ENCODE measurements around the gene ADSS1.
A peak's percentile ranks its signal among the peaks of the same experiment; 100 is the strongest.

Gene ADSS1

DNA sequence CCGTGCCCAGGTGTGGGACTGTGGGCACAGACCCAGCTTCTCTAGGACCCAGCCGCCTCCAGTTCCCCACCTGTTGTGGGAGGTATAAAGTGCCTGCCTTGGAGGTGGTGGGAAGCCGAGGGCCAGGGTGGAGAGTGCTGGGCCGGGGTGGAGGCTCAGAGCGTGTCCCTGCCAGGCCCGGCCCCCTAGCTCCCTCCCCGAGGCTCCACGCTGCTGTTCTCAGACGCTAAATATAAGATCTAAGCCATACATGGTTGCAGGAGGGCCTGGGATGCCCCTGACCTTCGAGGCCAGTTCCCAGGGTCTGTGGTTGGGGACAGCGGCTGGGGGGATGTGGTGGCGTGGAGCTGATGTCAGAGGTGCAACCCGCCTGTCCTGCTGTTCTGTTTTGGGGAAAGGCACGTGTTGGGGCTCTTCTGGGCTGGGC is 23.8 kb upstream of the ADSS1 start:
- DNase-seq: no peak

DNA sequence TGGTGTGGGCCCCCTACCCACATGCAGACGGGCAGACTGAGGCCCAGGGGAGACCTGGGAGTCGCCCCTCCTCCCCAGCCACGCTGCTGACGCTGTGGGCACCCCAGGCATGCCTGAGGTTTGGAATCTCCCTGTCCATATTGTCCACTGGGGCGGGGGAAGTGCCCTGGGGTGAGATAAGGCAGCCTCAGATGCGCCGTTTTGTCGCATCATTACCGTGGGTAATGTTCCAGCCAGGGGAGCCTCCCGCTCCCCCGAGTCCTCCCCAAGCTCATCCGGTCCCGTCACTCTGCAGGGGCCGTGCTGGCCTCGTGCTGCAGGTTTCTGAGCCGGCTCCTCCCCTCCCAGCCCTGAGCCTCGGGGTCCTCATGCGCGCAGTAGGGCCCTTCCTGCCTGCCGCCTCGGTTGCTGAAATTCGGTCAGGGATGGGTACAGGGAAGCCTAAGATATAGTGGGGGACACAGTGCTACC is 23.2 kb upstream of the ADSS1 start:
- DNase-seq: no peak

DNA sequence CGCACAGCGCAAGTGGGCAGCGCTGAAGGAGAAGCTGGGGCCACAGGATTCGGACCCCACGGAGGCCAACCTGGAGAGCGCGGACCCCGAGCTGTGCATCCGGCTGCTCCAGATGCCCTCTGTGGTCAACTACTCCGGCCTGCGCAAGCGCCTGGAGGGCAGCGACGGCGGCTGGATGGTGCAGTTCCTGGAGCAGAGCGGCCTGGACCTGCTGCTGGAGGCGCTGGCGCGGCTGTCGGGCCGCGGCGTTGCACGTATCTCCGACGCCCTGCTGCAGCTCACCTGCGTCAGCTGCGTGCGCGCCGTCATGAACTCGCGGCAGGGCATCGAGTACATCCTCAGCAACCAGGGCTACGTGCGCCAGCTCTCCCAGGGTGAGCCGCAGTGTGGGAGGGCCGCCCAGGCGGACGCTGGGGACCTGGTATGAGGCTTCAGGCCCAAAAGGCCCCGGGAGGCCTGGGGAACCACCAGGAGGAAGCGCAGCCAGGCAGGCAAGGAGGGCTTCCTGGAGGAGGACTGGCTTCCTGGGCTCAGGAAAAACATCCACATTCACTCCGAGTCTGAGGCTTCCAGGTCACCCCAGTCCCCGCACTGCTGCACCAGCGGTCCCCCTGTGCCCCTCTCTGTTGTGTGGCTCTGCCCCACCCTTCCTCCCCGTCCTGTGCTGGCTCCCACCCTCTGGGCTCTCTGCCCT is 22.5 kb upstream of the ADSS1 start:
- DNase-seq: no peak

DNA sequence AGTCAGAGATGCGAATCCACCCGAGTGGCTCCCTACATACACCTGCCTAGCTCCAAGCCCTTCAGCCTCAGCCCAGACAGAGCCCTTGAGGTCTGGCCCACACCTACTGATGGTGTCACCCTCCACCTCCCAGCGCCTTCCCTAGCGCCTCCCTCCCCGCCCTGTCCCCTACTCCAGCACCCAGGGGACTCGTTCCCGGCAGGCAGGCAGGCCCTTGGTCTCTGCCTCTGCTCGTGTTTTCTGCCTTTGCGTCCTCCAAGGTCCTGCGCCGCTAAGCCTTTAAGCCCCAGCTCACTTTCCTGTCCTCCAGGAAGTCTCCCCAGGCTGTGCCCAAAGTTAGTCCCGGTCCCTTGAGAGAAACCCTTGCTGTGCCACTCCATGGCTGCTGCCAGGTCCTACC is 21.9 kb upstream of the ADSS1 start:
- no peak for DNase-seq

DNA sequence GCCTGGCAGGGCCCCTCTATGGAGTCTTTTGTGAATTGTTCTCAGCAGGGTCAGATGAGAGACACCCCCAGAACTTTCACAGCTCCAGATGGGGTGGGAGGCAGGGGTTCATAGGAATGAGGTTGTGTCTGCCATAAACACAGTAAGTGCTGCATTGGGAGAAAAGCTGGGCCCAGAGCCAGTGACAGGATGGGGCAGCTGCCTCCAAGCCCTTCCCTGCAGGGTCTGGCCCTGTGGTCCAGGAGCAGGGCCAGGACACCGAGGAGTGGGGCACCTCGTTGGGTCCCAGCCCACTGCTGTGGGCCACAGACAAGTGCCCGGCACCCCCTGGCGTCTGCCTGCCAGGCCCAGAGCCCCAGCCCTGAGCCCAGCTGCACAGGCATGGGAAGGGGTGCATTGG is 21.4 kb upstream of the ADSS1 start:
- DNase-seq: no peak

DNA sequence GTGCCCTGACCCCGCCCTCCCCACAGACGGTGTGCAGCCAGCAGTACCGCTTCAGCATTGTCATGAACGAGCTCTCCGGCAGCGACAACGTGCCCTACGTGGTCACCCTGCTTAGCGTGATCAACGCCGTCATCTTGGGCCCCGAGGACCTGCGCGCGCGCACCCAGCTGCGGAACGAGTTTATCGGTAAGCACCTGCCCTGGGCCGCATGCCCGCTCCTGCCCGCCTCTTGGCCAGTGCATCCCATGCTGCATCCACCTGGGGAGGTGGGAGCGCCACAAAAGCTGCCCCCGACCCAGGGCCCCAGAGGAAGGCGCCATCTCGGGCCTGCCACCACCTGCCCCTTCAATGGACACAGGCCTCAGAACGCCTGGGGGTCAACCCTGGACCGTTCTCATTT is 20.8 kb upstream of the ADSS1 start:
- no peak for DNase-seq

DNA sequence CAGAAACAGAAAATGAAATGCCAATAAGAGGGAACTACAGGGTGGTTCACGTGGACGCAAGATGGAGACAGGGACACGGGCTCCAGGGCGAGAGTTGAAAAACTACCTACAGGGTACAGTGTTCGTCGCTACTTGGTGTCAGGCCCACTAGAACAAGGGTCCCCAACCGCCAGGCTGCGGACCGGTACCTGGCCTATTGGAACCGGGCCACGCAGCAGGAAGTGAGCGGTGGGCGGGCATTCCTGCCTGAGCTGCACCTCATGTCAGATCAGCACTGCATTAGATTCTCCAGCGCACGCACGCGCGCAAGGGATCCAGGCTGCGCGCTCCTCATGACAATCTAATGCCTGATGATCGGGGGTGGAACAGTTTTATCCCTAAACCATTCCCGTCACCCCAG is 19.8 kb upstream of the ADSS1 start:
- no peak for DNase-seq

DNA sequence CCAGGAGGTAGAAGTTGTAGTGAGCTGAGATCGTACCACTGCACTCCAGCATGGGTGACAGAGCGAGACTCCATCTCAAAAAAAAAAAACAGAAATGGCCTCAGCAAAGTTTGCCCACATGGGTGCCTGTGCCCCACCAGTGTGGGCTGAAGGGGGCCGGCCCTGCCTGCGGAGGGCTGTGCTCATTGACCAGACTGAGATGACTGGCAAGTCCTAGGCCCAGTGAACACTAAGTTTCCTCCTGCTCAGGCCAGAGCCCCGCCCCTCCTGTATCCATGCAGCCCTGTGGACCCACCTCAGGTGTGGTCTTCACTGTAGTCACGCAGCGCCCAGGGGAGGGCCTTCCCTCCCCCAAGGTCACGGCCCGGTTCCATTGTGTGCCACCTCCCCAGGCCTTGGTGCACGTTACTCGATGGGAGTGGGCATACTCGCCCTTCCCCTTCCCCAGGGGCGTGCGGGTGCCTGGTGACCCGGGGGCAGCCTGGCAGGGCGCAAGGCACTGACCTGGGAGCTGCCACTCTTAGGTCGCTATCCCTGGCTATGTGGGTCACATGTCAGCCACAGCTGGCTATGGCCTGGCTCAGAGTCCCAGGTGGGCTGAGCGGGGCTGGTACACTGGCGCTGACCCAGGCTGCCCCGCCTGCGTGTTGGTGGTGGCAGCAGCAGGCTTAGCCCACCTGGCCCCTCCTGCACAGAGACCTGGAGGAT is 18.5 kb upstream of the ADSS1 start:
- no peak for DNase-seq

DNA sequence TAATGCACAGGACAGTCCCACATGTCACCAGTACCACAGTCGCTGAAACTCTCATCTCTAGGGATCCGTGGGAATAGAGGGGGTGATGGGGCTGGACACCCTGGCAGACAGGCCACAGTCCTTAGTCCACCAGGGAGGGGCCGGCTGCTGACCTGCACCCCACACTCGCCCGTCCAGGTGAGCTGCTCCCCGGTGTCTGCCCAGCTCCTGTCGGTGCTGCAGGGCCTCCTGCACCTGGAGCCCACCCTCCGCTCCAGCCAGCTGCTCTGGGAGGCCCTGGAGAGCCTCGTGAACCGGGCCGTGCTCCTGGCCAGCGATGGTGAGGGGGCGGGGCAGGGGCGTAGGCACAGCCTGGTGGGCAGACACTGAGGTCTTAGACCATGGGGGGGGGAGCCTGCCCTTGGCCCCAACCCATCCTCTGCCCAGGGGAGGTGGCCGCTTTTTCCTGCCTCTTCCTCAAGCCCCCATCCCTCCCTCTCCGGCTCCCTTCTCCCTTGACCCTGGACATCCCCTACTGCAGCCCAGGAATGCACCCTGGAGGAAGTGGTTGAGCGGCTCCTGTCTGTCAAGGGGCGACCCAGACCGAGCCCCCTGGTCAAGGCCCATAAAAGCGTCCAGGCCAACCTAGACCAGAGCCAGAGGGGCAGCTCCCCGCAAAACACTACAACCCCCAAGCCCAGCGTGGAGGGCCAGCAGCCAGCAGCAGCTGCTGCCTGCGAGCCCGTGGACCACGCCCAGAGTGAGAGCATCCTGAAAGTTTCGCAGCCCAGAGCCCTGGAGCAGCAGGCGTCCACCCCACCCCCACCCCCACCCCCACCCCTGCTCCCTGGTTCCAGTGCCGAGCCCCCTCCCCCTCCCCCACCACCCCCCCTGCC is 17.1 kb upstream of the ADSS1 start:
- no peak for DNase-seq

DNA sequence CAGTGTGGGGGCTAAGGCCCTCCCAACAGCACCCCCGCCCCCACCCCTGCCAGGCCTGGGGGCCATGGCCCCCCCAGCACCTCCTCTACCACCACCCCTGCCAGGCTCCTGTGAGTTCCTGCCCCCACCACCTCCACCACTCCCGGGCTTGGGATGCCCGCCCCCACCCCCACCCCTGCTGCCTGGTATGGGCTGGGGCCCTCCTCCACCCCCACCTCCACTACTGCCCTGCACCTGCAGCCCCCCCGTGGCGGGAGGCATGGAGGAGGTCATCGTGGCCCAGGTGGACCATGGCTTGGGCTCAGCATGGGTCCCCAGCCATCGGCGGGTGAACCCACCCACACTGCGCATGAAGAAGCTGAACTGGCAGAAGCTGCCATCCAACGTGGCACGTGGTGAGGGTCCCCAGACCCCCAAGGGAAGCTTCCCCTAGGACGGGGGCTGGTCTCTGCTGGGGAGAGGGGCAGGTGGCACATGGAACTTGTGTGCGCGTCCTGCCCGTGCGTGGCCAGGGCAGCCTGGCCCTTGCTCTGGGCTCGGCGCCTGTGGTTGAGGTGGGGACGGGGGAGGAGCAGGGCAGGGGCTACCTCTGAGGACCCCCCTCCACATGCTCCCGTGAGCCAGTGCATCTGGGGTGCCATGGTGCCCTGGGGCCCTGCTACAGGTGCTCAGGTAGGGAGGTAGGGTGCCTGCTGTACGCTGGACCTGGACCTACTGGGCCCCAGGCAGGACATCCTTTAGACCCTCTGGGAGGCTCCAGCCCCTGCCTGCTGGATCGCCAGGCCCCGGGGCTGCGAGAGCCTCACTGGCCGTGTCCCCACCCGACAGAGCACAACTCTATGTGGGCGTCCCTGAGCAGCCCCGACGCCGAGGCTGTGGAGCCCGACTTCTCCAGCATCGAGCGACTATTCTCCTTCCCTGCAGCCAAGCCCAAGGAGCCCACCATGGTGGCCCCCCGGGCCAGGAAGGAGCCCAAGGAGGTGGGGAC is 16.1 kb upstream of the ADSS1 start:
- DNase-seq: no peak

DNA sequence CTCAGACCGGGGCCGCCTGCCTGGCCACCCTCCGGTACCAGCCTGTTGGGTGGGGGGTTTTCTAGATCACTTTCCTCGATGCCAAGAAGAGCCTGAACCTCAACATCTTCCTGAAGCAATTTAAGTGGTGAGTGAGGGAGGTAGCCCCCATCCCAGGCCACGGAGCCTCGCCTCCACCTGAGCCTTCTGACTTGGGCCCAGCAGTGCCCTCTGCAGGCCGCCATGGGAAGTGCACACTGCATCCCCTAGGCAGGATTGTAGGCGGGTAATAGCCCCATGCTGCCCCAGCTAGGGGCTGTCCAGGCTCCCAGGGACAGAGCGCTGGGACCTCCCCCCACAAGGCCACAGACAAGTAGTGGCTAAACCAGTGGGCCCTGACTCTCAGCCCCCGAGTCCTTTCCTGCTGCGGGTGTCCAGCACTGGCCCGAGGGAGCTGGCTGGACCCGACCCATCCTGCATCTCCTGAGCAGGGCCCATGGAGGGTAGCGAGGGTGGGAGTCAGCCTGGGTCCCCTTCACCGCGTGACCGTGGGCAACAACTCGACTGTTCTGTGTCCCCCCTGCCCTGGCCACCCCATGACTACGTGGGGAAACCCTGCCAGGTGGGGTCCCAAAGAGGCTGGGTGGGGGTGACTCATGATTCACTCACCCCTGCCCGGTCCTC is 15.3 kb upstream of the ADSS1 start:
- DNase-seq: peak; percentile 19

DNA sequence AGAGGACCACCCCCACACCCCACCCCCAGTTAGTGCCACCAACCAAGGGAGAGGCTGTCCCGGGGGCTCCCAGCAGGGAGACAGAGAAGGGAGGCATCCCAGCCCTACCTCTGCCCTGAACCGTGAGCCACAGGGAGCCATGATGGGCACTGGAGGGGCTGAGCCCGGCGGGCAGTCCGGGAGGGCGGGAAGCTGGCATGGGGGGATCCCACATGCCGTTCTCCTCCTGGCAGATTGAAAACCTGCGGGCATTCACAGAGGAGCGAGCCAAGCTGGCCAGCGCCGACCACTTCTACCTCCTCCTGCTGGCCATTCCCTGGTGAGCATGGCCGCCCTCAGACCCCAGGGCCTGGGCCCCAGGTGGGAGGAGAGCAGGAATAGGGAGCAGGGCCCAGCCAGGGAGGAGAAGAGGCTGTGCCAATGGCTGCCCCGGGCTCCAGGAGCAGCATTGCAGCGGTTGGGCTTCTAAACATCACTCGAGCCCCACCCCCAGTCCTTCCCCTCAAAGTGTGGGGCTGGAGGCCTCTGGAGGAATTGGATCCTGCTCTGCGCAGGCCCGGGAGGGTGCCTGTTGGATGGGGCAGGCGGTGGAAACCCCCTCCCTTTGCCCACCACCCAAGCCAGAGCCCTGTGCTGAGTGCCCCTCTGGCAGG is 14.5 kb upstream of the ADSS1 start:
- no peak for DNase-seq

DNA sequence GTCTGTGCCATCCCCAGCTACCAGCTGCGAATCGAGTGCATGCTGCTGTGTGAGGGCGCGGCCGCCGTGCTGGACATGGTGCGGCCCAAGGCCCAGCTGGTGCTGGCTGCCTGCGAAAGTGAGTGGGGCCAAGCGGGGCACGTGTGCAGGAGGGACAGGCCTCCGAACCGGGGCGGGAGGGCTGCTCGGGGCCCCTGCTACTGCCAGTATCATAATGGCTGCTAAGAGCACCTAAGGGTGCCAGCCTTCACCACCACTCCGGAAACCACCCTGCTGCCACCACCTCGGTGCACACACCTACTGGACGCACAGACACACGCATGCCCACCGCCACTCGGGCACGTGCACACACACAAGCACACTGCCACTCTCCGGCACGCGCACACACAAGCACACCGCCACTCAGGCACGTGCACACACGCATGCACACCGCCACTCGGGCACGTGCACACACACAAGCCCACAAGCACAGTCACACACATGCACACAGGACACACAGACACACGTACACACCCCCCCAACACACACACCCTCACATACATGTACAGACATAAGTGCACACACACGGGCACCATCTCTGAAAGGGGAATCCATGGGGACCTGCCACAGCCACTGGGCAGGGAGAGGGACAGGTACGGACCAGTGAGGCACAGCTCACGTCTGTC is 13.8 kb upstream of the ADSS1 start:
- no peak for DNase-seq

DNA sequence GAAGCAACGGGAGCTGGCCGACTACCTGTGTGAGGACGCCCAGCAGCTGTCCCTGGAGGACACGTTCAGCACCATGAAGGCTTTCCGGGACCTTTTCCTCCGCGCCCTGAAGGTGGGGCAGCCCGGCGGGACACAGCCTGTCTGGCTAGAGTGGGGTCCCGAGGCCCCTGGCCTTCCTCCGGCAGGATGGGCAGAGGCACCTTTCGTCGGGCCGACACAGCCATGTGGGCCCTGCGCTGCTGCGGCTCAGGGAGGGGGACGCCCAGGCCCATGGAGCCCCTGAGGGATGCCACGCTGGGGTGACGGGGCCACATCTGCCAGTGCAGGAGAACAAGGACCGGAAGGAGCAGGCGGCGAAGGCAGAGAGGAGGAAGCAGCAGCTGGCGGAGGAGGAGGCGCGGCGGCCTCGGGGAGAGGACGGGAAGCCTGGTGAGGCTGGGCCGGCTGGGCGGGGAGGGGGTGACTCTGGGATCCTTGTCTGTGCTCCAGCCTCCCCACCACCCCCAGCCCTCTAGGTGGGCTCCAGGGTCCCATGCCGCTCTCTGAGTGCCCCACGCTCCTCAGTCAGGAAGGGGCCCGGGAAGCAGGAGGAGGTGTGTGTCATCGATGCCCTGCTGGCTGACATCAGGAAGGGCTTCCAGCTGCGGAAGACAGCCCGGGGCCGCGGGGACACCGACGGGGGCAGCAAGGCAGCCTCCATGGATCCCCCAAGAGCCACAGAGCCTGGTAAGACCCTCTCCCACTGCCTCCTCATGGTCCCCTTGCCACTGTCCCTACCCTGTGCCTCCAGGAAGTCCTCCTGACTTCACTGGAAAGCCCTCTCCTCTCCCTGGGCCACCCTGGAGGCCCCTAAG is 10.9 kb upstream of the ADSS1 start:
- no peak for DNase-seq

DNA sequence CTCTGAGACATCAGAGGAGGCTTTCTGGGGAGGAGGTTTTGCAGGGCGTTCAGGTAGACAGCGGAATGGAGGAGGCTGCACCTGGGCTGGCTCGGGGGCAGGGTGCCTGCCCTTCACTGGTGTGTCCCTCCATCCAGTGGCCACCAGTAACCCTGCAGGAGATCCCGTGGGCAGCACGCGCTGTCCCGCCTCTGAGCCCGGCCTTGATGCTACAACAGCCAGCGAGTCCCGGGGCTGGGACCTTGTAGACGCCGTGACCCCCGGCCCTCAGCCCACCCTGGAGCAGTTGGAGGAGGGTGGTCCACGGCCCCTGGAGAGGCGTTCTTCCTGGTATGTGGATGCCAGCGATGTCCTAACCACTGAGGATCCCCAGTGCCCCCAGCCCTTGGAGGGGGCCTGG is 10.0 kb upstream of the ADSS1 start:
- no peak for DNase-seq

DNA sequence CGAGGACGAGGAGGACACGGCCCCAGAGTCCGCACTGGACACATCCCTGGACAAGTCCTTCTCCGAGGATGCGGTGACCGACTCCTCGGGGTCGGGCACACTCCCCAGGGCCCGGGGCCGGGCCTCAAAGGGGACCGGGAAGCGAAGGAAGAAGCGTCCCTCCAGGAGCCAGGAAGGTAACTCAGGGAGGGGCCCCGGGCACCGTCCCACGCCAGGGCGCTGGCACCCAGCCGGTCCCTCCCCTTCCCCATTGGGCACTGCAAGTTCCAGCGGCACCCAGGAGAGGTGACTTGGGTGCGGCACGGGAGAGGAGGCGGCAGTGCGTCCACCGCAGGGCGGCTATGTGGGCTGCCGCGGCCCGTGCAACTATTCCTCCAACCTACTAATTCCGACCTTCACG is 9.3 kb upstream of the ADSS1 start:
- DNase-seq: no peak

DNA sequence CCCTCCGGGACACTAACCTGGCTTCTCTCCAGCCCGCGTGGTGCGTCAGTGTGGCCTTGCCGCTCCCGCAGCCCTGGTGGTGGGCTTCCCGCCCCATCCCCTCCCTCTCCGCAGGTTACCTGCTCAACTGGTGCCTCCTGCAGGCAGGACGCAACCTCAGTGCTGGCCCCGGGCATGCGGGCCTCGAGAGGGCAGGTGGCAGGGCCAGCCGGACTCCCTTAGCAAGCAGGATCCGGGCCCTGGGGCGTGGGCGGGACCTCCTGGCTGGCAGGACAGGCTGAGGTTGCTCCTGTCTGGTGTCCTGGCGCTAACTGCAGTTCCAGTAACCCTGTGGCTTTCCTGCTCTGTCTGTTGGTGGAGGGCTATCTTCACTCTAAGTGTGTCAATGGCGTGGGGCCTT is 8.6 kb upstream of the ADSS1 start:
- no peak for DNase-seq

DNA sequence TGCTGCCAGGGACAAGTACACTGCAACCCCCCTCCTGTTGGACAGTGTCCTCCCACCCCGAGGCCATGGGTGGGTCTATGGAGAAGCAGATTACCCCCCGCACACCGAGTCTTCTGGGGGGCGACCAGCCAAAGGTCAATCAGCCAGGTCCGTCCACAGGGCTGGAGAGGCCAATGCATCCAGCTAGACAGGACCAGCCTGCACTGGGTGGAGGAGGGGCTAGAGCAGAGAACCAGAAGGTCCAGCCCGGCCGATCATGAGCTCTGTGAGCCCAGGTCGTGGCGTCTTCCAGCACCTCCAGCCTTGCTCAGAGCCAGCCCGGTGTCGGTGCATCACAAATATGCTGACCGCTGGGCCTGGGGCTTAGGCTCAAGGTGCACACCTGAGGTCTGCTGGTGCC is 8.2 kb upstream of the ADSS1 start:
- DNase-seq: no peak

DNA sequence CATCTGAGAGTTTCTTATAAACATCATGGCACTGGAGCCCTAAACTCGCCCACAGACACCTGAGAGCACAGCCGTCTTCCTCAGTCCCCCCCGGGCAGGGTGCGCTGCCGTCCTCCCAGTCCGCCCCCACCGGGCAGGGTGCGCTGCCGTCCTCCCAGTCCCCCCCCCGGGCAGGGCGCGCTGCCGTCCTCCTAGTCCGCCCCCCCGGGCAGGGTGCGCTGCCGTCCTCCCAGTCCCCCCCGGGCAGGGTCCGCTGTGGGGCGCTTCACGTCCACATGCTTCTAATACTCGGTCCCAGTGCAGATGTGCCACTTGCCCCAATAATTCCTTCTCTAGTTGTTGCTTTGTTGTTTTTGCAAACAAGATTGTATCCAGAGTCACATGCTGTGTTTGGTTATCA is 6.9 kb upstream of the ADSS1 start:
- DNase-seq: no peak

DNA sequence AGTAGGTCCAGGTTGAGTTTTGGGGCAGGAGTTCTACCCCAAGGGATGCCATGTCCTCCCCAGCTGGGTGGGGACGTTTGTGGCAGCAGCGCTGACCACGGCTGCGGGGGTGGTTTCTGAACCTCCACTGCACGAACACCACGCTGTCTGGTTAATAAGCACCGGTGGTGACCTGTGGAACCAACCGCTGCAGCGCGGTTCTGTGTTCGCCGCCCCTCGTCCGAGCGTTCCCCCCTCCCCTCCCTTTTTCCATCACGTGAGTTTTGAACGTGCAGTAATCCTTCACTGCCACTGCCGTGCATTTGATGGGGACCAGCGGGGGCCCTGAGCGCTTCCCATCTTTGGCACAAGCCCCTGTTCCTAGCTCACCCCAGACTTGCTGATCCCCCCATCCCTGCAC is 6.4 kb upstream of the ADSS1 start:
- DNase-seq: no peak
